ENCODE data around the gene FBXO38. TPM values are rescaled to one million over a fixed set of nuclear protein-coding genes. Genes with fewer than 3 reads are reported as not detected.

Gene FBXO38
- total and polyA plus RNA-seq, 9 of the 15 experiments (the other 6 are each of a cell fraction or from before 2014, with no cell fraction given), result 7.4 to 39.4 (median 29.3) TPM

- TF ChIP-seq PRDM10 (IDR thresholded peaks at IDR 0.05; ENCODE audit: partially characterized antibody) (no peak), RCOR1 (IDR thresholded peaks at IDR 0.05; ENCODE audit: borderline replicate concordance in 1 of 2, low read depth in 2 of 2, low read length in 2 of 2) (no peak), FOXK2 (conservative IDR thresholded peaks at IDR 0.05 in 1 of 2, IDR thresholded peaks at IDR 0.05 in 1 of 2; ENCODE audit: low read depth in 2 of 2) (no peak)
- TF ChIP-seq, protein P1, sequence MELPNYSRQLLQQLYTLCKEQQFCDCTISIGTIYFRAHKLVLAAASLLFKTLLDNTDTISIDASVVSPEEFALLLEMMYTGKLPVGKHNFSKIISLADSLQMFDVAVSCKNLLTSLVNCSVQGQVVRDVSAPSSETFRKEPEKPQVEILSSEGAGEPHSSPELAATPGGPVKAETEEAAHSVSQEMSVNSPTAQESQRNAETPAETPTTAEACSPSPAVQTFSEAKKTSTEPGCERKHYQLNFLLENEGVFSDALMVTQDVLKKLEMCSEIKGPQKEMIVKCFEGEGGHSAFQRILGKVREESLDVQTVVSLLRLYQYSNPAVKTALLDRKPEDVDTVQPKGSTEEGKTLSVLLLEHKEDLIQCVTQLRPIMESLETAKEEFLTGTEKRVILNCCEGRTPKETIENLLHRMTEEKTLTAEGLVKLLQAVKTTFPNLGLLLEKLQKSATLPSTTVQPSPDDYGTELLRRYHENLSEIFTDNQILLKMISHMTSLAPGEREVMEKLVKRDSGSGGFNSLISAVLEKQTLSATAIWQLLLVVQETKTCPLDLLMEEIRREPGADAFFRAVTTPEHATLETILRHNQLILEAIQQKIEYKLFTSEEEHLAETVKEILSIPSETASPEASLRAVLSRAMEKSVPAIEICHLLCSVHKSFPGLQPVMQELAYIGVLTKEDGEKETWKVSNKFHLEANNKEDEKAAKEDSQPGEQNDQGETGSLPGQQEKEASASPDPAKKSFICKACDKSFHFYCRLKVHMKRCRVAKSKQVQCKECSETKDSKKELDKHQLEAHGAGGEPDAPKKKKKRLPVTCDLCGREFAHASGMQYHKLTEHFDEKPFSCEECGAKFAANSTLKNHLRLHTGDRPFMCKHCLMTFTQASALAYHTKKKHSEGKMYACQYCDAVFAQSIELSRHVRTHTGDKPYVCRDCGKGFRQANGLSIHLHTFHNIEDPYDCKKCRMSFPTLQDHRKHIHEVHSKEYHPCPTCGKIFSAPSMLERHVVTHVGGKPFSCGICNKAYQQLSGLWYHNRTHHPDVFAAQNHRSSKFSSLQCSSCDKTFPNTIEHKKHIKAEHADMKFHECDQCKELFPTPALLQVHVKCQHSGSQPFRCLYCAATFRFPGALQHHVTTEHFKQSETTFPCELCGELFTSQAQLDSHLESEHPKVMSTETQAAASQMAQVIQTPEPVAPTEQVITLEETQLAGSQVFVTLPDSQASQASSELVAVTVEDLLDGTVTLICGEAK (IDR thresholded peaks at IDR 0.05), result no peak
- TF ChIP-seq, protein P1 (CRISPR knock-in tag; IDR thresholded peaks at IDR 0.05), result no peak
- TF ChIP-seq, protein P2, sequence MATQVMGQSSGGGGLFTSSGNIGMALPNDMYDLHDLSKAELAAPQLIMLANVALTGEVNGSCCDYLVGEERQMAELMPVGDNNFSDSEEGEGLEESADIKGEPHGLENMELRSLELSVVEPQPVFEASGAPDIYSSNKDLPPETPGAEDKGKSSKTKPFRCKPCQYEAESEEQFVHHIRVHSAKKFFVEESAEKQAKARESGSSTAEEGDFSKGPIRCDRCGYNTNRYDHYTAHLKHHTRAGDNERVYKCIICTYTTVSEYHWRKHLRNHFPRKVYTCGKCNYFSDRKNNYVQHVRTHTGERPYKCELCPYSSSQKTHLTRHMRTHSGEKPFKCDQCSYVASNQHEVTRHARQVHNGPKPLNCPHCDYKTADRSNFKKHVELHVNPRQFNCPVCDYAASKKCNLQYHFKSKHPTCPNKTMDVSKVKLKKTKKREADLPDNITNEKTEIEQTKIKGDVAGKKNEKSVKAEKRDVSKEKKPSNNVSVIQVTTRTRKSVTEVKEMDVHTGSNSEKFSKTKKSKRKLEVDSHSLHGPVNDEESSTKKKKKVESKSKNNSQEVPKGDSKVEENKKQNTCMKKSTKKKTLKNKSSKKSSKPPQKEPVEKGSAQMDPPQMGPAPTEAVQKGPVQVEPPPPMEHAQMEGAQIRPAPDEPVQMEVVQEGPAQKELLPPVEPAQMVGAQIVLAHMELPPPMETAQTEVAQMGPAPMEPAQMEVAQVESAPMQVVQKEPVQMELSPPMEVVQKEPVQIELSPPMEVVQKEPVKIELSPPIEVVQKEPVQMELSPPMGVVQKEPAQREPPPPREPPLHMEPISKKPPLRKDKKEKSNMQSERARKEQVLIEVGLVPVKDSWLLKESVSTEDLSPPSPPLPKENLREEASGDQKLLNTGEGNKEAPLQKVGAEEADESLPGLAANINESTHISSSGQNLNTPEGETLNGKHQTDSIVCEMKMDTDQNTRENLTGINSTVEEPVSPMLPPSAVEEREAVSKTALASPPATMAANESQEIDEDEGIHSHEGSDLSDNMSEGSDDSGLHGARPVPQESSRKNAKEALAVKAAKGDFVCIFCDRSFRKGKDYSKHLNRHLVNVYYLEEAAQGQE (IDR thresholded peaks at IDR 0.05; ENCODE audit: borderline replicate concordance), result peak; percentile 92
- TF ChIP-seq, protein P2 (CRISPR knock-in tag; IDR thresholded peaks at IDR 0.05; ENCODE audit: low read depth), result no peak
Measured at GRCh38 chr5:148443998-148444397, 60.2 kb downstream of the FBXO38 start (continued).

All from K562 (cell line).